ENCODE data around the gene TMEM168. TPM values are rescaled to one million over a fixed set of nuclear protein-coding genes. Genes with fewer than 3 reads are reported as not detected.
"Not testable (repeated sequence)": the region's sequence is repeated elsewhere in the genome, so short reads cannot be mapped to it uniquely, and the experiment has no call there.

TMEM168 gene
- total RNA-seq, 1 donor from 2014 or later = 20.6 TPM

- intact Hi-C loops (cut with micrococcal nuclease) = no loop called here
Measured at GRCh38 chr7:112782498-112782897, 7.7 kb downstream of the TMEM168 start.

GRCh38 chr7:112781558-112781957 lies 8.6 kb downstream of the TMEM168 start:
- intact Hi-C loops (cut with micrococcal nuclease) = no loop called here

DNA sequence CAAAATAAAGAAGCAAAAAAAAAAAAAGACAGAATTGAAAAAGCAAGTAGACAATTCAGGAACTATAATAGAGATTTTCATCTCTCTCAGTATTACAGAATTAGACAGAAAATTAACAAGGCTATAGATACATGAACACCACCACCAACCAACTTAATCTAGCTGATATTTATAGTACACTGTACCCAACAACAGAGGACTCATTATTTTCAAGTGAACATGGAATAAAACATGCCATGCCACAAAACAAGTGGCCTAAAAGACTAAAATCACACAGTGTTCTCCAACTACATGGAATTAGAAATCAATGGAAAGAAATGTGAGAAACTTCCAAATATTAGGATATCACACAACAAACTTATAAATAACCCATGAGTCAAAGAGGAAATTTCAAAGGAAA lies 9.1 kb downstream of the TMEM168 start:
- intact Hi-C loops (cut with micrococcal nuclease) = no loop called here

- intact Hi-C loops (cut with micrococcal nuclease) = no loop called here
Measured at GRCh38 chr7:112779667-112780066, 10.5 kb downstream of the TMEM168 start.

DNA sequence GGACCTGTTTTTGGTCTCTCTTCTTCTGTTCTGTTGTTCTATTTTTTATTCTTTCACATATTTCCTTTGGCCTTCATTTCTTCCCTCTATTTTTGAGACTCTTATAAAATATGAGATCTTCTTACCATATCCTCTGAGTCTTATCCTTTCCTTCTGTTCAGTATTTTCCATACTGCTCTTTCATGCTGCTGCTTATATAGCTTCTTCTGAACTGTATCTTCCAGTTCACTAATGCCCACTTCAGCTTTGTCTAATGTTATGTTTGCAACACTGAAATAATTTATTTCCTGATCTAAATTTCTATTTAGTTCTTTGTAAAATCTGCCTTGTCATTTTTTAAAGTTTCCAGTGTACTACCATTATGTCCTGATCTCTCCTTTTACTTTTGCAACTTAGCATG lies 12.8 kb downstream of the TMEM168 start:
- intact Hi-C loops (cut with micrococcal nuclease) = no loop called here

DNA sequence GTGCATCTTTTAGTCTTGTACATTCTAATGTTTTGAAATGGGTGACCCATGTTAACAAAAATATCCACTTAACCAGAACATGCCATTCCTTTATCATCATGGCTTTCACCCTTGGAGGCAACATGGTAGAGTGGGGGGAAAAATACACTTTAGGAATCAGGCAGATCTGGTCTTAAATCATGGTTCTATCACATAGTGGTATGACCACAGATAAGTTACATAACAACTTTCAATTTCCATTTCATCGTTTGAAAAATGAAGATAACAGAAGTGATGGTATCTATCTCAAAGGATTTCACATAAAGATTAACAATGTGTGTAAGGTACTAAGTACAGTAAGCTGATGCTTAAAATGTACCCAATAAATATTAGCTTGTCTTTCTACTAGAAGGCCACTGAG lies 19.0 kb downstream of the TMEM168 start:
- intact Hi-C loops (cut with micrococcal nuclease) = no loop called here

DNA sequence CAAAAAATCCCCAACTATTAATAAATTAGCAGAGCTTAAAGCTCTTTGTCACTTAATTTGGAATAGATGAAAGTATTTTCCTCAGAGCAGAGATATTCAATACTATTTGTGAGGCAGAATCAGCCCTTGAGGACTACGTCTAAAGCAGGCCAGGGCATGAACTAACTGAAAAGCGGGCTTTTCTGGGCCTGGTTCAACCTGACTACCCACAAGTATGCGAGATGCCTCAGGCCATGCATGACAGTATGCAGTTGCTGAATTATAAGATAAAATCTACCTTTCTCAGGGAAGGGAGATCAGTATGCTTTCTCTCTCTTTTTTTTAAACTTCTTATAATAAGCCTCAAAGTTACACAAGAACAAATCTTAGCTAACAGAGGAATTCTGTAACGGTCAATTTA lies 20.1 kb downstream of the TMEM168 start:
- intact Hi-C loops (cut with micrococcal nuclease) = no loop called here

DNA sequence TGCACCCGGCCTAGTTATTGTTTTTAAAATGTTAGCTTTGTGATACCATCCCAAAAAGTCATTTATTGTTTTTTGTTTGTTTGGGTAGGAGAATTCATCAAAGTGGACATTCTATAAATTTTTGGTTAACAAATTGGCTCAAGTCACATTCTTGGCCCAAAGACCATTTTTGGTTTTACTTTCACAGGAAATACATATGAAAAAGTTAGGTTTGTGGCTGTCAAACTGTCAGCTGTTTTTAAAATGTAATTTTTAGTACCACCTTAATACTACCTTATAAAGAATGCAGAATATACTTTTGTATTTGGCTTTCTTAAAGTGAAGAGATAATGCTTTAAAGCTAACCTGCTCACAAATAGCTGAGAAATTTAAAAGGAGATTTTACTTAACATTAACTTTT lies 25.1 kb downstream of the TMEM168 start:
- intact Hi-C loops (cut with micrococcal nuclease) = no loop called here

DNA sequence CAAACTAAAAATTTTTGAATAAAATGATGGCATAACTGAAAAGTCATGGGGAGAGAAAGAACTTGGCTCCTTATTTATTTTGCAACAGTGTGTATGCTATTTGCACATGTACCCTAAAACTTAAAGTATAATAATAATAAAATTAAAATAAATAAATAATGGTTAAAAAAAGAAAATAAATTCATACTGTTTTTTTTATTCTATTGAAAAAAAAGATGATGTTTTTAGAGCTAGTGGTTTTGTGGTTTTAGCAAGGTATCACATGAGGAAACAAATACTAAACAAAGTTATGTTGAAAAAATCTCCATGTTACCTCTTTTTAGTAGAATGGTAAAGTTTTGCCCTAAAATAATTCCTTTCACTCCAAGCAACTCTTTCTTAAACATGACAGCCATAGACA lies 26.2 kb downstream of the TMEM168 start:
- intact Hi-C loops (cut with micrococcal nuclease) = loop anchor here (1.0 kb wide), 1 partner anchor 25 kb away; no protein-coding TSS in a partner anchor

- intact Hi-C loops (cut with micrococcal nuclease) = no loop called here
Measured at GRCh38 chr7:112763298-112763697, 26.9 kb downstream of the TMEM168 start.

DNA sequence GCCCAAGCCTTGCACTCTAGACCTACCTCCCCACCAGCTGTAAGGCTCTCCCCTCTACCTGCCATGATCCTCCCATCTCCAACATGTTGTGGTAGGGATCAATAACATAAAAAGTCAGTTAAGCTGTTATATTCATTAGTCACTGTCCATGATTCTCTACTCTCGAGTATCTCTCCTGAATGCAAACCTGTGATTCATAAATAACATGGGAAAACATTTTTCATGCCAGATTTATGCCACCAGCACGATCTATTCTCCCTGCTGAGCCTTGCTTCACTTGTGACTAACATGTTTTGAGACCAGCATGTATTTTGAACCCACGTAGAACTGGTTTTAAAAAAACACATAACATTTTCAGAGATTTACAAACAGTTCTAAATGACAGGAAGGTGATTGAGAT lies 30.3 kb downstream of the TMEM168 start:
- intact Hi-C loops (cut with micrococcal nuclease) = no loop called here

DNA sequence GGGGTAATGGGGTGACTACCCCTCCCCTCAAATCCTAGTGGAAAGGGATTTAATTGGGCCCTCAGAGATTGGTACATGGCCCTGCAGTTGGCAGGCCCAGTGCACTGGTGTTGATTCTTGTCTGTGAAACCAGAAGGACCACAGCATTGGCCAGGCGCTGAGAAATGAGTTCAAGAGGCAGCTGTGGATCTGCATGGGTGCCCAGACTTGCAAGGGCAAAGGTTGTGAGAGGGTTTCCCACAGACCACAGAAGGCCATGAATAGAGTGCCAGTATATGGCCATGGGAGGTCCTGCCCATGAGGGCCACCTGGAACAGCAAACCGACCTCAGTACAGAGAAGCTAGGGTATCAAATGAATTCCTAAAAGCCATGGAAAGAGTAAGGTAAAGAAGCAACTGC lies 32.9 kb downstream of the TMEM168 start:
- intact Hi-C loops (cut with micrococcal nuclease) = no loop called here

- intact Hi-C loops (cut with micrococcal nuclease) = no loop called here
Measured at GRCh38 chr7:112753298-112753697, 36.9 kb downstream of the TMEM168 start.

DNA sequence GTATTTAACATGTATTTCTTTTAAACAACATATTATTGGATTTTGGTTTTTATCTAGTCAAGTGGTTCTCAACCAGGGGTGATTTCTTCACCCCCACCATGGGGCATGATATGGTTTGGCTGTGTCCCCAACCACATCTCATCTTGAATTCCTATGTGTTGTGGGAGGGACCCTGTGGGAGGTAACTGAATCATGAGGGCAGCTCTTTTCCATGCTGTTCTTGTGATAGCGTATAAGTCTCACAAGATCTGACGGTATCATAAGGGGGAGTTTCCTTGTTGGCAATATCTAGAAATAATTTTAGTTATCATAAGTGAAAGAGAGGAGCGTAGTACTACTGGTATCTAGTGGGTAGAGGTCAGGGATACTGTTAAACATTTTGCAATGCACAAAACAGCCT lies 37.6 kb downstream of the TMEM168 start:
- intact Hi-C loops (cut with micrococcal nuclease) = no loop called here

DNA sequence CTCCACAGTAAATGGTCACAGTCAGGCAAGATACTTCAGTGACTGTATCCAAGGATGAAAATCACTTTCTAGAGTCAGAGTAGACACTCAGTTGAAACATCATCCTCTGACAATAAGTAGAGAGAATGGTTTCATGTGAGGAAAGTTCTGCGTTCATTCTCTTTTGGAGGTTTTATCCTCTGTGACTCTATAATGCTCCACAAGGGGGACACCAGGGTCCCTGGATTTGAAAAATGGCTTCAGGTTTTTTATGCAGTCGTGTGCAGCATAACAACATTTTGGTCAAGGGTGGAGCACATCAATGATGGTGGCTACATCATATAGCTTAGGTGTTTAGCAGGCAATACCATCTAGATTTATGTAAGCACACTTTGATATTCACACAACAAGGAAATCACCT lies 40.4 kb downstream of the TMEM168 start:
- intact Hi-C loops (cut with micrococcal nuclease) = no loop called here

GRCh38 chr7:112748381-112748780 lies 41.8 kb downstream of the TMEM168 start:
- intact Hi-C loops (cut with micrococcal nuclease) = no loop called here

- intact Hi-C loops (cut with micrococcal nuclease) = no loop called here
Measured at GRCh38 chr7:112745635-112746034, 44.6 kb downstream of the TMEM168 start.

DNA sequence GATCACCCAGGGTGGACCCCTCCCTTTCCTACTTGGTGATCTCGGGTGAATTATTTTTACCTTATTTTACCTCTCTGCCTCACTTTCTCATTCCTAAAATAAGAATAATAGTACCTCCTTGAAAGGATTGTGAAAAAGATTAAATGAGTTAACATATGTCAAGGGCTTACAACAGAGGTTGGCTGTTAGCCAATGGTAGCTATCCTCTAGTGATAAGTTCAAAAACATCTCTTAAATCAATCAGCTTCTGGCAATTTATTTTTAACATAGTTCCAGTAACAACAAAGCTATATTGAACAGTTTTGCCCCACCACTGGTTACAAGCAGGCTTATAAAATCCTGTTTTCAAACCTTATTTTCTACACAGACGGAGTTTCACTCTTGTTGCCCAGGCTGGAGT lies 45.4 kb downstream of the TMEM168 start:
- intact Hi-C loops (cut with micrococcal nuclease) = no loop called here

DNA sequence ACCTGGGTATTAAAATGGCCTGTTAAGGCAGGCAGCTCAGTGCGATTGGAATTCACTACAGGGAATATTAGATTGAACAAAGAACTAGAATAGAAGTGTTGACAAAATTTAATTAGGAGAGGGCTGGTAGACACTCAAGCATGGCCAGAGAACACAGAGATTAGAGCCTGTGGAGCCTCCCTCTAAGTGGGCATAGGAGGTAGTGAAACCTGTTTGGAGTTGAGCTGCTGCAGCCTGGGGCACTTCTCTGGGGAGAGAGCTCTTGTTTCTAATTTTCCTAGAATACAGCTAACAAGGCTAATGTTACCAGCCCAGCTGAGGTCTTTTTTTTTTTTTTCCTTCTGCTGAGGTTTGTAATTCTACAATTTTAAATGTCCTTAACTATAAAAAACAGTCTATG lies 46.4 kb downstream of the TMEM168 start:
- intact Hi-C loops (cut with micrococcal nuclease) = no loop called here

DNA sequence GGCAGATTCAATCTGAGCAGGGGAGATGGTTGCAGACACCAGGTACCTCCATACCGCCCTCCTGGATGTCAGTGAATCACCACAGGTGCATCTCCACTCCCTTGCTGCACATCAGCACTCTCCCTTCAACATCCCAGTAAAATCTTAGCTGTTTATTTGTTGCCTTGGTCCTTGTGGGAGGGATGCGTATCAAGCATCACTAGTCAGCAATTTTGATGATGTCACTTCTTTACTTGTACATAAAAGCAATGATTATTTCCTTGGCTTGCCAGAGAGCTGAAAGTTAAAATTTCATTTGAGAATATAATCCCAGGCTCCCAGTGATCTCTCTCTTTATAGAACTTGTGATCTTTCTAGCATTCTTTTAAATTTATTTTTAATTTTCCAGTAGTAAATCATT lies 49.5 kb downstream of the TMEM168 start:
- intact Hi-C loops (cut with micrococcal nuclease) = no loop called here

GRCh38 chr7:112739436-112740180 lies 50.6 kb downstream of the TMEM168 start:
- intact Hi-C loops (cut with micrococcal nuclease) = no loop called here

DNA sequence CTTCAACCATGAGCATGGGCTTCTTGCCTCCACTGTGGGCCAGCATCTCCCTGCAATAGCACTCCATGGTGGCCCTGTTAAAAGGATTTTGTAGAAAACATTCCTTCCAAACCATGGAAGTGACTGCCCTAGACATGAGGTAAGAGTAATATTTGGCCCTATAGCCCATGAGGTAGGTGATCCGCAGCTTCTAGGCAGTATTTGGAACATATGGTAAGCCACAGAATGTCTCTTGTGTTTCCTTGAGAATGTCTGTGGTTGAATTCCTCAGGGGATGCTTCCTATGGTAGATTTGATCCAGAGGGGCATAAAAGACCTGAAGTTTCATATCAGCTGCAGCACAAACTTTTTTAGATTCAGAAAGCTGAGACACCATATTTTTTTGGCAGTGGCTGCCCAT lies 54.9 kb downstream of the TMEM168 start:
- intact Hi-C loops (cut with micrococcal nuclease) = no loop called here

DNA sequence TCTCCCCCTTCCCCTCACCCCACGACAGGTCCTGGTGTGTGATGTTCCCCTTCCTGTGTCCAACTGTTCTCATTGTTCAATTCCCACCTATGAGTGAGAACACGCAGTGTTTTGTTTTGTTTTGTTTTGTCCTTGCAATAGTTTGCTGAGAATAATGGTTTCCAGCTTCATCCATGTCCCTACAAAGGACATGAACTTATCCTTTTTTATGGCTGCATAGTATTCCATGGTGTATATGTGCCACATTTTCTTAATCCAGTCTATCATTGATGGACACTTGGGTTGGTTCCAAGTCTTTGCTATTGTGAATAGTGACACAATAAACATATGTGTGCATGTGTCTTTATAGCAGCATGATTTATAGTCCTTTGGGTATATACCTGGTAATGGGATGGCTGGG lies 58.9 kb downstream of the TMEM168 start:
- intact Hi-C loops (cut with micrococcal nuclease) = not testable (repeated sequence)

- intact Hi-C loops (cut with micrococcal nuclease) = no loop called here
Measured at GRCh38 chr7:112726076-112726475, 64.1 kb downstream of the TMEM168 start.

Data from T-helper 1 cell treated with Interleukin-12 subunit alpha and Interleukin-12 subunit beta and Interleukin-4 antibody, amounts not matched to agents 30 ng/mL and 1 ng/mL, for 36 hours (primary cell).